Thoracic aorta (tissue), 2 donors: Measurements from ENCODE around the gene FUT2. TPM values are rescaled to one million over a fixed set of nuclear protein-coding genes. Genes with fewer than 3 reads are reported as not detected.

Source experiments
- ATAC-seq: fragments of 150-250 bp; one replicate; pipeline ENCODE4 v1.8.0; 2017; ENCODE audit warnings: low read depth; ENCODE audit not compliant: insufficient number of reproducible peaks, low FRiP score
- DNase-seq: peaks from one replicate; pipeline ENCODE4 v3.0.0-alpha.2; 2020; ENCODE audit warnings: low spot score
- H3K27ac ChIP-seq, 2 donors: fragments of 200-600 bp; sonication (generic); 1 replicate in 1 of 2; 2 replicates in 1 of 2; pipeline ENCODE4 v1.5.1; 2016; ENCODE audit warnings: mild to moderate bottlenecking in 2 of 2, moderate library complexity in 2 of 2
- H3K27me3 ChIP-seq: fragments of 200-600 bp; sonication (generic); replicated peaks from 2 replicates; pipeline ENCODE4 v1.6.0; 2016; ENCODE audit warnings: mild to moderate bottlenecking; ENCODE audit not compliant: insufficient read depth
- H3K36me3 ChIP-seq: fragments of 200-600 bp; sonication (generic); one replicate; pipeline ENCODE4 v1.5.1; 2016
- H3K4me1 ChIP-seq, 2 donors: fragments of 200-600 bp; sonication (generic); 1 replicate in 1 of 2; 2 replicates in 1 of 2; pipeline versions ENCODE4 v1.5.1 to v1.6.0; 2016; ENCODE audit warnings: low read depth in 2 of 2, mild to moderate bottlenecking in 1 of 2; ENCODE audit not compliant: control insufficient read depth in 1 of 2
- H3K4me3 ChIP-seq: fragments of 200-600 bp; sonication (generic); 2 replicates; pipeline ENCODE4 v1.5.1; 2016; ENCODE audit warnings: mild to moderate bottlenecking
- H3K9me3 ChIP-seq: fragments of 200-600 bp; sonication (generic); 2 replicates; pipeline ENCODE4 v1.5.1; 2016
- CTCF ChIP-seq: fragments of 200-600 bp; sonication (generic); IDR thresholded peaks from one replicate; pipeline ENCODE4 v1.5.1; 2019; ENCODE audit warnings: antibody characterized with exemption
- total RNA-seq, 2 donors: library from RNA; depleted of rRNA; stranded (reverse); fragments of >200 nt; gene quantifications; one replicate each; pipeline versions ENCODE4 v1.1.0 to v1.2.3, GENCODE V29; 2016

Gene FUT2
- total RNA-seq: 1 to 10 TPM in 1 of 2 donors, not detected in 1; 2.3 TPM

DNA sequence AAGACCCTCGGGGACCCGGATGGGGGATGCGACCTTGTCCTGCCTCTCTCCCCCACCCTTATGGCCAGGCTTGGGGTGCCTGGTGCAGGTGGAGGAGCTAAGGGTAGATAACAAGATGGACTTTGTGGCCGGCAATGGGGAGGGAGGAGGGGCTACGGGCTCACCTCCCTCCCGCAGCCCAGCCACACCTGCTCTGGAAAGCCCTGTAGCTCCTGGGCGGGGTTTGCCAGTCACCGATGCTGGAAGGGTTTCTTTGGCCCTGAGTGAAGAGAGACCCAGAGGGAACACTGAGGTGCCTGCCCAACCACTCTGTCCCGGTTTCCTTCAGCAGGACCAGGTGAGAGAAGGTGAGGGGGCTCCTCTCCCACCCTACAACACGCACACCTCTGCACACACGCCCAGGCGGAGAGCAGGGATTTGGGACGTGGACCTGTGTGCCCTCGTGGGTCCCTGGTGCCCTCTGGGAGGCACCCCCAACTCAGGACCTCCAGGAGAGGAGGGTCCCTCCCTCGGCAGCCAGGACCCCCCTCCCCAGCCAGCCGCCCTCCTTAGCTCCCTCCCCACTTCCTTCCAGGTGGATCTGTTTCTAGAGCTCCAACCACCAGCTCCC, at the start of gene FUT2:
Gene FUT2, plus strand, starts transcription at position 229 of the 610 bp plus-strand sequence. CDS start 6,986 bp downstream, outside the sequence.
- Histone ChIP-seq H3K4me3 (peak within 1 kb of the TSS; percentile 53), H3K9me3 (no peaks in the 10 kb centered on the region), H3K27me3 (no peaks in the 10 kb centered on the region), H3K4me1 (no peaks in the 10 kb centered on the region), H3K27ac (no peak within 1 kb of the TSS), H3K36me3 (peaks cover 2% of the 10 kb centered on the region)
- ATAC-seq: no peak
- TF ChIP-seq CTCF: no peak
- DNase-seq: no peak

DNA sequence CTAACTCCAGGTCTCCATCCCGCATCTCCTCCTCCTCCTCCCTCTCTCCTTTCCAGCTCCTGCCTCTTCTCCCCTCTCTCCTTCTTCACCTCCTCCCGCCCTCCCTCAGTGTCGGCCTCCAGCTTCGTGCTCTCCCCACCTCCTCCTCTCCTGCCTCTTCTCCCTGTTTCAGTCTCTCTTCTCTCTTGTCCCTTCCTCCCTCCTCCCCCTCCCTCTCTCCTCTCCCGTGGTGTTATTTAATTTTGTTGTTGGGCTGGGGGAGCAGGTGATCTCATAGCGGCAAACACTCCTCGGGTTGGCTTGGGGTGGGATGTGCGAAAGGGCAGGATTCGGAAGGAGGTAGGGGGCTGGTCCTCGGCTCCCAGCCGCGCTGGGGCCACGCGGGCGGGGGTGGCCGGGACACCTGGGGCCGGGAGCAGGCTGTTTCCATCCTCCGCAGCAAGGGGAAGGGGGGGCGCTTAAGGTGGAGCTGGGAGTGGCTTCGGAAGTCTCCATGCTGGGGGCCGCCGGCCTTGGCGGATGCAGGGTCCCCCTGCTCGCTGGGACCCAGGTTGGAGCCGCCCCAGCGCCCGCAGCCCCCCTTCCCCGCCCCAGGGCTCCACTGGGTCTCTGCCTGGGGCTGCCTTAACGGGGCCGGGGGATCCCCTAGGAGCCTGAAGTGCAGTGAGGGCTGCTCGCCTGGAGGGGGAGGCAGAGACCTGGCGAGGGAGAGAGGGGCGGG, 49.6 kb upstream of the FUT2 start, which contains the start of gene CA11:
Gene CA11, minus strand, starts transcription at position 187 of the 721 bp plus-strand sequence. CDS start 555 bp downstream, outside the sequence.
- peak within 1 kb of the TSS; percentile 85 to 88 for H3K27ac ChIP-seq
- H3K4me3 ChIP-seq: peak within 1 kb of the TSS; percentile 84
- H3K27me3 ChIP-seq: no peaks in the 10 kb centered on the region
- ATAC-seq: peak; percentile 61
- no peak for DNase-seq
- H3K4me1 ChIP-seq: peaks cover 6 to 17% of the 10 kb centered on the region in 2 donors
- TF ChIP-seq CTCF: peak; percentile 93
- no peaks in the 10 kb centered on the region for H3K36me3 ChIP-seq
- no peaks in the 10 kb centered on the region for H3K9me3 ChIP-seq

DNA sequence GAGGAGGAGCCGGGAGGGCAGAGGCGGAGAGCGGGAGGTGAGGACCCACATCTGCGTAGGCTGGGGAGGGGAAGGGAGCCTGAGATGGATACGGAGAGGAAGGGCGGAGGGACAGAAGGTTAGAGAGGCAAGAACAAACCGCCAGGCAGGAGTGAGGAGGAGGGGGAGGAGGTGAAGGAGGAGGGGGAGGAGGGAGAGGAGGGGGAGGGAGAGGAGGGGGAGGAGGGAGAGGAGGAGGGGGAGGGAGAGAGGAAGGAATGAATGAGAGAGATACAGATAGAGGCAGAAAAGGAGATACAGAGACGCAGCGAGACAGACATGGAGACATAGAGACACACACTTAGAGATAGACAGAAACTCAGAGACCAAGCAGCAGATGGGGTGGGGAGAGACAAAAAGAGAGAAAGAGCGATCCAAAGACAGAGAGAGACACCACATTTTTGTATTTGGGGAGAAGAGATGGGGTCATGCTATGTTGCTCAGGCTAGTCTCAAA, 49.0 kb upstream of the FUT2 start:
- peaks cover 6 to 17% of the 10 kb centered on the region in 2 donors for H3K4me1 ChIP-seq
- H3K9me3 ChIP-seq: no peaks in the 10 kb centered on the region
- H3K36me3 ChIP-seq: no peaks in the 10 kb centered on the region
- TF ChIP-seq CTCF: no peak
- ATAC-seq (no peak), DNase-seq (no peak)
- H3K27ac ChIP-seq: peak overlapping the region; percentile 85 to 88
- H3K4me3 ChIP-seq: peak overlapping the region; percentile 84
- H3K27me3 ChIP-seq: no peaks in the 10 kb centered on the region

DNA sequence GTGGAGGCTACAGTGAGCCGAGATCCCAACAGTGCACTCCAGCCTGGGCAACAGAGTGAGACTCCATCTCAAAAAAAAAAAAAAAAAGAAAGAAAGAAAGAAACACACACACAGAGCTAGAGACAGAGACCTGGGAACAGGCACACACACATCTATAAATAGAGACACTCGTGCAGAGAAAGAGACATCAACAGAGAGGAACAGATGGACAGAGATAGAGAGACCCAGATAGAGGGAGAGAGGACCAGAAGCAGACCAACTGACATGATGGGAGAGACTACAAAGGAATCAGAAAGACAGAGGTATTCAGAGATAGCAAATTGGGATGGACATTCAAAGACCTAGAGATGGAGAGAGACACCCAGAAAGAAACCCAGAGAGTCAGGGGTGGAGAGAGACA, 47.6 kb upstream of the FUT2 start:
- DNase-seq (no peak), ATAC-seq (no peak)
- no peak for TF ChIP-seq CTCF
- no peak overlapping the region for H3K27ac ChIP-seq
- H3K4me3 ChIP-seq: no peak overlapping the region
- H3K36me3 ChIP-seq: no peaks in the 10 kb centered on the region
- peaks cover 6 to 17% of the 10 kb centered on the region in 2 donors for H3K4me1 ChIP-seq
- H3K27me3 ChIP-seq: no peaks in the 10 kb centered on the region
- H3K9me3 ChIP-seq: no peaks in the 10 kb centered on the region

DNA sequence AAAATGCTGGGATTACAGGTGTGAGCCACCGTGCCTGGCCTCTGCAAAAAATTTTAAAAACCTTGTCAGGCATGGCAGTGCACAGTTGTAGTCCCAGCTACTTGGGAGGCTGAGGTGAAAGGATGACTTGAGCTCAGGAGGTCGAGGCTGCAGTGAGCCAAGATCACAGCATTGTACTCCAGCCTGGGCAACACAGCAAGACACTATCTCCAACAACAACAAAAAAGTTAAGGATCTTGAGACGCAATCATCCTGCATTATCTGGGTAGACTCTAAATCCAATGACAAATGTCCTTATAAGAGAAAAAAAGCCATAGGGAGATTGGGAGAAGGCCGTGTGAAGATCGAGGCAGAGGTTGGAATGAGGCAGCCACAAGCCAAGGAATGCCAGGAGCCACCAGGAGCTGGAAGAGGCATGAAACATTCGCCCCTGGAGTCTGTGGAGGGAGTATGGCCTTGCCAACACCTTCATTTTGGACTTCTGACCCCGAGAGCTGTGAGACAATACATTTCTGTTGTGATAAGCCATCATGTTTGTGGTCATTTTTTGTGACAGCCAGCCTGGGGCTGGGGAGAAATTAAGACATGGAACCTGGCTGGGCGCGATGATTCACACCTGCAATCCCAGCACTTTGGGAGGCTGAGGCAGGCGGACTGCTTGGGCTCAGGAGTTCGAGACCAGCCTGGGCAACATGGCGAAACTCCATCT, 44.6 kb upstream of the FUT2 start:
- Histone ChIP-seq H3K27me3 (no peaks in the 10 kb centered on the region), H3K36me3 (no peaks in the 10 kb centered on the region), H3K4me1 (no peaks in the 10 kb centered on the region), H3K9me3 (no peaks in the 10 kb centered on the region), H3K4me3 (no peak overlapping the region), H3K27ac (no peak overlapping the region)
- TF ChIP-seq CTCF: no peak
- DNase-seq (no peak), ATAC-seq (no peak)
